IPS-20b (cell line): ENCODE results near the gene POLR2L.
A peak's percentile ranks its signal among the peaks of the same experiment; 100 is the strongest.

ENCODE experiments used
- H3K27ac ChIP-seq: one replicate; pipeline ENCODE4 v1.5.1; 2013; ENCODE audit warnings: low read length
- H3K27me3 ChIP-seq: 2 replicates; pipeline ENCODE4 v1.6.1; 2013; ENCODE audit warnings: mild to moderate bottlenecking, low read length, inconsistent platforms; ENCODE audit not compliant: insufficient read depth
- H3K36me3 ChIP-seq: 2 replicates; pipeline ENCODE4 v1.6.1; 2013; ENCODE audit warnings: low read depth, mild to moderate bottlenecking, inconsistent platforms, low read length, moderate library complexity; ENCODE audit not compliant: insufficient read depth
- H3K4me1 ChIP-seq: 2 replicates; pipeline ENCODE4 v1.6.1; 2013; ENCODE audit warnings: mild to moderate bottlenecking, control low read depth, inconsistent platforms, low read length, moderate library complexity; ENCODE audit not compliant: insufficient read depth
- H3K4me3 ChIP-seq: 2 replicates; pipeline ENCODE4 v1.5.1; 2013; ENCODE audit warnings: mild to moderate bottlenecking, low read length, inconsistent platforms
- H3K9ac ChIP-seq: 2 replicates; pipeline ENCODE4 v1.6.1; 2013; ENCODE audit warnings: low read depth, mild to moderate bottlenecking, inconsistent platforms, low read length, moderate library complexity
- H3K9me3 ChIP-seq: 2 replicates; pipeline ENCODE4 v1.6.1; 2013; ENCODE audit warnings: mild to moderate bottlenecking, low read depth, low read length, inconsistent platforms; ENCODE audit not compliant: insufficient read depth

Gene POLR2L

DNA sequence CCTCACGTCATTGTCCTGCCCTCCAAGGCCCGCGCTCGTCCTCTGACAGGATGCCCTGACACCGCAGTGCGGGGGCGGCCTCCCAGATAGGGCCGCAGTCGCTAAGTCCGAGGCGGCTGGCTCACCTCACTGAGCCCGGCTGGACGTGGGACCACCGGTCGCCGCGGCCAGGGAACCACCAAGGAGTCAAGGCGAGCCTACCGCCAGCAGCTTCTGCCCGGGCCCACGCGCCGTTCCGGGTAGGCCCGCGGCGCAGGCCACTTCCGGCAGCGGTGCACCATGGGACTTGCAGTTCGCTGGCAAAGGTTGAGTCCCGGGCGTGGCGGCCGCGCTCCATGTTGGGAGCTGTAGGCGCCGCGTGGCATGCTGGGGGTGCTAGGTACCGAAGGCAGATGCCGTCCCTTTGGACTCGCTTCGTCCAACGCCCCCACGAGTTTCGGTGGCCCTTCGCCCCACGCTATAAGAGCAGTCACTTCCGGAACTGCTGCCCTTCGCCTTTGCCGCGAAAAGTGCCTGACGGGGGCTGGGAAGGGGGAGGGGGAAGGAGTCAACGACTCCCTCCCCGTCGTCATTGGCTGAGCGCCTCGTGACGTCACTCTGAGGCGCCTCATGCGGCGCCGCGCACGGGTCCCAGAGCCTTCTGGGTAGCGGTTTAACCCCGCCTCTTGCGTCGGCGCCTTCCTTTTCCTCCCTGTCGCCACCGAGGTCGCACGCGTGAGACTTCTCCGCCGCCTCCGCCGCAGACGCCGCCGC lies 32.9 kb downstream of the POLR2L start, which contains the start of gene RPLP2:
RPLP2 (plus strand) TSS at position 681 of the 753 bp plus-strand sequence. CDS start 268 bp downstream, outside the sequence.
- no peaks in the 10 kb centered on the region for H3K9me3 ChIP-seq
- peaks cover 37% of the 10 kb centered on the region for H3K36me3 ChIP-seq
- H3K27me3 ChIP-seq, result no peaks in the 10 kb centered on the region
- H3K9ac ChIP-seq, result peak within 1 kb of the TSS; percentile 100
- H3K4me3 ChIP-seq, result peak within 1 kb of the TSS; percentile 97
- H3K4me1 ChIP-seq, result peaks cover 8% of the 10 kb centered on the region; the same call in 1 of the 2 replicates
- H3K27ac ChIP-seq, result peak within 1 kb of the TSS; percentile 100

DNA sequence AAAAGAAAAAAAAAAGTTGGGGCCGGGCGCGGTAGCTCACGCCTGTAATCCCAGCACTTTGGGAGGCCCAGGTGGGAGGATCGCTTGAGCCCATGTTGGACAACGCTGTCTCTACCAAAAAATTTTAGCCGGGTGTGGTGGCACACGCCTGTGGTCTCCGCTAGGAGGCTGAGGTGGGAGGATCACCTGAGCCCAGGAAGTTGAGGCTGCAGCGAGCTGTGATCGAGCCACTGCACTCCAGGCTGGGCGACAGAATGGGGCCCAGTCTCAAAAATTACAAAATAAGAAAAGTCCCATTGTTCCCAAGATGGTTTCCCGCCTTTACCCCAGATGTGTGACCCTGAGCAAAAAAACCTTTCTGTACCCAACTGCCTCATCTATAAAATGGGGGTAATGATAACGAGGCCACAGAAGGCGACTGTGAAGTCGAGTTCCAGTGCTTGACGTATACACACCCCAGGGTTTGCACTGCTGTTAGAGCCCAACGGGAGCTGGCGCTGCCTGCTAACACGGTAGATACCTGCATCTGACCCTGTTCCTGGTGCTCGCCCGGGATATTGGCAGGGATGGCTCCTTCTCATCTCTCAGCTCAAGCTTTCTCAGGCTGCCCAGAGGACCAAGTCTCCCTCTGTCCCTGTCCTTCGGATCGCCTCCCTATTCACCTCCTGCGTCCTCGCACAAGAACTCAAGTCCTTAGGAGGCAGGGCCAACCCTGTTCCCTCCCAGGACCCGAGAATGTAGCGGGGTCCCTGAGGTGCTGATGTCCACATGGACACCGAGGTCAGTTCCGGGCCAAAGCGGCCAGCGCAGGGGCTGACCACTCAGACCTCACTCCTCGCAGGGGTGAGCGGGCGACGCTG lies 33.7 kb downstream of the POLR2L start:
- Histone ChIP-seq H3K4me3 (peak overlapping the region; percentile 97), H3K27ac (peak overlapping the region; percentile 100), H3K4me1 (peaks cover 10% of the 10 kb centered on the region; the same call in 1 of the 2 replicates), H3K27me3 (no peaks in the 10 kb centered on the region), H3K9ac (peak overlapping the region; percentile 100), H3K9me3 (no peaks in the 10 kb centered on the region), H3K36me3 (peaks cover 32% of the 10 kb centered on the region)

DNA sequence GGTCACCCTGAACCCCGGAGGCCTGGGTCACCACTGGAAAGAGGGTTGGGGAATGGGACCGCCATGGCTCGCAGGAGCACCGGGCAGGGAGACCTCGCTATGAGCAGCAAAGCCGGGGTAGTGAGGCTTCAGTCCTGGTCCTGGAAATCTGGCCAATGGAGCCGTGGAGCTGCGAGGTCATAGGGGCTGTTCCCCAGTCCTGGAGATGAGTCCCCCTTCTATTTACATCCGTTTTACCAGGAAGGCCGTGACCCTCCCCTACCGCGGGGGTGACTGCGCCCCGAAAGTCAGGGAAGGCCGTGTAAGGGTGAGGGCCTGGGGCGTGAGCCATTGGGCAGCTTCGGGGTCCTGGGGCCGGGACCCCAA lies 37.7 kb downstream of the POLR2L start:
- Histone ChIP-seq H3K27ac (no peak overlapping the region), H3K36me3 (peaks cover 18% of the 10 kb centered on the region; the same call in 1 of the 2 replicates)

DNA sequence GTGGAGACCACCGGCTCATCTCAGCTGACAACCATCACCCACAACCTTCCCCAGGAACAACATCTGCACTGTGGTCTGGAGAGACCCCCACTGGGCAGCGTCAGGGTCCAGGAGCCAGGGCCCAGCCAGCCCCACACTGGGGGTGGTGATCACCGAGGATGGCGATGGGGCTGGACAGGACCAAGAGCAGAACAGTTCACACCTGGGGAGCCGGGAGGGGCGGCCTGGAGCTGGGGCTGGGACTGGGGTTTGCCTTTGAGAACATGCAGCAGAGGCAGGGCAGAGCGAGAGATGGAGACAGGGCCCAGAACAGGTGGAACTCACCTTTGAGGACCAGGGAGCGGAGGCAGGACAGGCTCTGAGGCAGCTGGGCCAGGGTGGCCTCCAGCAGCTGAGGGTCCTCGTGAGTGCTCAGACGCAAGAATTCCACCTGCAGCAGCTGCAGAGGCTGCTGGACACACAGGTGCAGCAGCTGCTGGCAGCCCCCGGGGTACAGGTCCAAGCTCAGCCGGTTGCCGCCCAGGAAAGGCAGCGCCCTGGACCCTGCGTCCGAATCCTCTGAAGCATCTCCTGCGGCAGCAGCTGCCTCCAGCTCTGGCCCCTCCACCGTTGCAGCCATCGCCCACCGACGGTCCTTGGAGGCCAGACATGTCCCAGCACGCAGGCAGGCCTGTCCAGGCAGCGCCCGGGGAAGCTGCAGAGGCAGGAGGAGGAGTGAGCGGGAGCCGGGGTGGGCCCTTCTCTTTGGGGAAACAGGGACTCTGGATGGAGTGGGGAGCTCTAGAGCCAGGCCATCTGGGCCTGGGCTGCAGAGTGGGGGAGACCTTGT lies 38.3 kb downstream of the POLR2L start:
- no peak overlapping the region for H3K27ac ChIP-seq
- peaks cover 4% of the 10 kb centered on the region; the same call in 1 of the 2 replicates for H3K4me1 ChIP-seq
- peak overlapping the region; percentile 79; the same call in 1 of the 2 replicates for H3K9ac ChIP-seq
- H3K9me3 ChIP-seq, result no peaks in the 10 kb centered on the region
- H3K36me3 ChIP-seq, result peaks cover 18% of the 10 kb centered on the region; the same call in 1 of the 2 replicates
- no peaks in the 10 kb centered on the region for H3K27me3 ChIP-seq
- peak overlapping the region; percentile 79 for H3K4me3 ChIP-seq

More for the DNA sequence above, 37.7 kb downstream of the POLR2L start:
- Histone ChIP-seq H3K4me1 (peaks cover 4% of the 10 kb centered on the region; the same call in 1 of the 2 replicates), H3K9me3 (no peaks in the 10 kb centered on the region), H3K9ac (peak overlapping the region; percentile 79; the same call in 1 of the 2 replicates), H3K27me3 (no peaks in the 10 kb centered on the region), H3K4me3 (peak overlapping the region; percentile 79)

DNA sequence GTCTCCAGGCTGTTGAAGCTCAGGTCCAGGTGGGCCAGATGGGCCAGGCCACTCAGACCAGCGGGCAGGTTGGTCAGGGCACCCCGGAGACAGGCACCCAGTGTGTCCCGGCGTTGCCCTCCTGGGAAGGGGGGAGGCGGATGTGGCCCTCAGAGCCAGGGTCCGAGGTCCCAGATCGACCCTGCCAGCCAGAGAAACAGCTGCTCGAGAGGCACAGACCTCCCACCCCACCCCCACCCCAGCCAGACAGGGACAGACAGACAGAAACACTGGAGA lies 38.9 kb downstream of the POLR2L start:
- Histone ChIP-seq H3K27me3 (no peaks in the 10 kb centered on the region), H3K4me3 (no peak overlapping the region), H3K4me1 (peaks cover 4% of the 10 kb centered on the region; the same call in 1 of the 2 replicates), H3K27ac (no peak overlapping the region), H3K9me3 (no peaks in the 10 kb centered on the region), H3K9ac (no peak overlapping the region; the same call in 1 of the 2 replicates), H3K36me3 (peaks cover 18% of the 10 kb centered on the region; the same call in 1 of the 2 replicates)

DNA sequence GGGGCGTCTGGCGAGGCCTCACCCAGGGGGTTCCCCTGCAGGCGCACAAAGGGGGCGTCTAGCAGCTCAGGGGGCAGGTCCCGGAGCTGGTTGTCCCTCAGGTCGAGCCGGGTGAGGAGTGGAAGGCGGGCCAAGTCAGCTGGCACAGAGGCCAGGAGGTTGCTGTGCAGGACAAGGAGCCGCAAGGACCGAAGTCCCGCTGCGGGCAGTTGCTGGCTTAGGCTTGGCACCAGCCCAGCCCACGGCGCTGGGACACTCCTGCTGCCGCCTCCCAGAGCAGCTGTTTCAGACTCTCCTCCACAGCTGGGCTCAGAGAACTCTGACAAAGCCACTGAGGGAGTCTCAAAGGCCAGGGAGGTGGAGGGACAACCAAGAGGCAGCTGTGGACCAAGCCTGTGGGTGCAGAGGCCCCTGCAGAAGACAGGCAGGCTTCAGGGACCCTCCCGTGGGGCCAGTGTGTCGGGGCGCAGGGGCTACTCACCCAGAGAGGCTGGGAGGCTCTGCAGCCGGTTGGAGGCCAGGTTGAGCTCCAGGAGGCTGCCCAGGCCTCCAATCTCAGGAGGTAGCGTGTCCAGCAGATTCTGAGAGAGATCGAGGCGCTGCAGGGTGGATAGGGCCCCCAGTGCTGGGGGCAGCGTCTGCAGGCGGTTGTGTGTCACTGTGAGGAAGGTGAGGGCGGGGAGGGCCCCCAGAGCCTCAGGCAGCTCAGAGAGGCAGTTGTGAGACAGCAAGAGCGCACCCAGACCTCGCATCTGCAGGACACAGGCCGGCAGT lies 39.4 kb downstream of the POLR2L start:
- peaks cover 18% of the 10 kb centered on the region; the same call in 1 of the 2 replicates for H3K36me3 ChIP-seq
- H3K27me3 ChIP-seq, result no peaks in the 10 kb centered on the region
- no peak overlapping the region for H3K27ac ChIP-seq
- no peak overlapping the region for H3K4me3 ChIP-seq
- H3K9ac ChIP-seq, result no peak overlapping the region
- H3K9me3 ChIP-seq, result no peaks in the 10 kb centered on the region
- H3K4me1 ChIP-seq, result peaks cover 4% of the 10 kb centered on the region; the same call in 1 of the 2 replicates

DNA sequence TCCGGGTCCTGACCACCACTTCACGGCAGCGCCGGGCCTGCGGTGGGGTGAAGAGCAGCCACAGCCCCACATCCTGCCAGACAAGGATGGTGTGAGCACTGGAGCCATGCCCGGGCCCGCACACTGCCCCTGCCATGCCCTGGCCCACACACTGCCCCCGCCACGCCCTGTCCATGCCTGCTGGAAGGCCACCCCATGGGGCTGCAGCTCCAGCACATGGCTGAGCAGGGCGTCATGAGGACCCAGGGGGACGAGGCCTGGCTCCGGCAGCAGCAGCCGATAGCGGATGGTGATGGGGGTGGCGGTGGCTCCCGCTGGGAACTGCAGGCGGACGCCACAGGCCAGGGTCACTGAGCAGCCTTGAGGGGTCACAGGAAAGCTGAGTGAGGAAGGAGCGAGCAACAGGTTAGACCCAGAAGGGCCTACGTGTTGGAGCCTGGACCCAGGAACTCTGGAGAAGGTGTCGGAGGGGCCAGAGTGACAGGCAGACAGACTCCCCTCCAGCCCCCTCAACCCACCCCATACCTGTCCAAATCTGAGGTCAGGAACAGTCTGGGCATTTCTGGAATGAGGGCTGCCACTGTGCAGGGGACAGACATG lies 40.2 kb downstream of the POLR2L start:
- no peaks in the 10 kb centered on the region for H3K27me3 ChIP-seq
- H3K4me3 ChIP-seq, result no peak overlapping the region
- no peaks in the 10 kb centered on the region for H3K9me3 ChIP-seq
- peaks cover 18% of the 10 kb centered on the region; the same call in 1 of the 2 replicates for H3K36me3 ChIP-seq
- no peak overlapping the region for H3K9ac ChIP-seq
- H3K27ac ChIP-seq, result no peak overlapping the region
- H3K4me1 ChIP-seq, result peaks cover 5% of the 10 kb centered on the region; the same call in 1 of the 2 replicates

DNA sequence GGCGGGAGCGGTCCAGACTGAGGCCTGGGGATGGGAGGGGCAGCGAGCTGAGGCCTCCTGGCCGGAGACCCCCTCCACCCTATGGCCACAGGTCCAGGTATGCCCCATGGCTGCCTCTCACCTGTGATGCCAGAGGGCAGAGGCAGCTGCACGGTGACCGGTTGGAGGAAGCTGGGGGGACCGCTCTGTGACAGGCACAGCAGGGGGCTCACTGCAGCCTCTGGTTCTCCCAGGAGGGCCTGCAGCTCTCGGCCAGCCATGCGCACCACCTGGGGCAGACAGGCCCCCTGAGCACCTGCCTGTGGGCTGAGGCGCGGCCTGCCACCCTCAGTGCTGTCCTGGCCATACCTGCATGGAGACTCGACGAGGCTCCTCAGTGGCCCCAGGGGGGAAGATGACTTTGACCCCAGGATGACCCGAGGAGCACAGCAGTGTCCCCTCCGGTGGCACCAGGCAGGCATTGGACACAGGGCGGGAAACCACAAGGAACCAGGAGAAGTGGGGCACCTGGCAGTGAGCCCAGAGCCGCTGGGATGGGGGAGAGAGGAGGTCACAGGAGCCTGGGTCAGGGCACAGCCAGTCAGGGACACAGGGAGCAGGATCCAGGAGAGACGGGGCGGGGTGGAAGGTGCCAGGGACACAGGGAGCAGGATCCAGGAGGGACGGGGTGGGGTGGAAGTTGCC lies 41.1 kb downstream of the POLR2L start:
- no peak overlapping the region for H3K4me3 ChIP-seq
- H3K36me3 ChIP-seq, result peaks cover 18% of the 10 kb centered on the region; the same call in 1 of the 2 replicates
- H3K27ac ChIP-seq, result no peak overlapping the region
- H3K27me3 ChIP-seq, result no peaks in the 10 kb centered on the region
- no peak overlapping the region for H3K9ac ChIP-seq
- H3K9me3 ChIP-seq, result no peaks in the 10 kb centered on the region
- H3K4me1 ChIP-seq, result peaks cover 8% of the 10 kb centered on the region; the same call in 1 of the 2 replicates

DNA sequence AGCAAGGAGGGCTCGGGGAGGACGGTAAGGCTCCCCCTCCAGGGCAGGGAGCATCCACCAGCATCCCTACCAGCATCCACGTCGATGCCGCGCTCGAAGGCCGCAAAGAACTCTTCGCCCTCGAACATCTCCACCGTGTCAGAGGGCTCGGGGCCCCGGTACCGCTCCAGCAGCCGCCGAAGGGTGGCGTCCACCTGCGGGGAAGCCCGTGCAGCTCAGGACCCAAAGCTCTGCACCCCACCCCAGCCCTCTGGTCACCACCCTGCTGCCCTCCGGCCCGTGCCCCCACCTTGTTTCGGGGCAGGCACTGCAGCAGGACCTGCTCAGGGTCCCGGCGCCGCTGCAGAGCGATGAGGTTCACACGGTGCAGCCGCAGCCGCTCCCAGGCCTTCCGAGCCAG lies 41.9 kb downstream of the POLR2L start:
- no peak overlapping the region for H3K4me3 ChIP-seq
- H3K36me3 ChIP-seq, result peaks cover 18% of the 10 kb centered on the region; the same call in 1 of the 2 replicates
- no peaks in the 10 kb centered on the region for H3K27me3 ChIP-seq
- H3K4me1 ChIP-seq, result peaks cover 8% of the 10 kb centered on the region; the same call in 1 of the 2 replicates
- no peaks in the 10 kb centered on the region for H3K9me3 ChIP-seq
- H3K27ac ChIP-seq, result no peak overlapping the region
- no peak overlapping the region for H3K9ac ChIP-seq
